Vagina (tissue), 2 donors: ENCODE results near the gene SIDT2.

ENCODE experiments used
- CTCF ChIP-seq, 3 experiments: fragments of 450-650 bp in 2 of 3; fragments of 200-600 bp in 1 of 3; sonication (generic) in 1 of 3; IDR thresholded peaks; one replicate each; pipeline ENCODE4 v1.5.1; 2017 to 2019; ENCODE audit warnings: antibody characterized with exemption in 3 of 3, mild to moderate bottlenecking in 2 of 3, moderate library complexity in 2 of 3
- POLR2A ChIP-seq, 2 donors: fragments of 450-650 bp; IDR thresholded peaks; one replicate each; pipeline ENCODE4 v1.6.1; 2017; ENCODE audit warnings: antibody characterized with exemption in 2 of 2, mild to moderate bottlenecking in 2 of 2, moderate library complexity in 2 of 2
- POLR2AphosphoS5 ChIP-seq, 2 donors: sonication (generic); formaldehyde crosslinking; IDR thresholded peaks; one replicate each; pipeline ENCODE4 v1.9.0; 2017; ENCODE audit warnings: antibody characterized with exemption in 2 of 2, mild to moderate bottlenecking in 2 of 2, low read depth in 1 of 2; ENCODE audit not compliant: insufficient read depth in 1 of 2

- TF ChIP-seq CTCF (IDR thresholded peaks at IDR 0.05), result no peak
- no peak for TF ChIP-seq POLR2AphosphoS5 (IDR thresholded peaks at IDR 0.05; ENCODE audit: insufficient read depth in 1 of 2, low read depth in 1 of 2)
- no peak for TF ChIP-seq POLR2A (IDR thresholded peaks at IDR 0.05)
Measured at GRCh38 chr11:117188620-117189081, 10.1 kb downstream of the SIDT2 start.
